ENCODE results near the gene MYH4. TPM values are rescaled to one million over a fixed set of nuclear protein-coding genes. Genes with fewer than 3 reads are reported as not detected.

MYH4 gene
- polyA plus RNA-seq (2011; rRNA removed) (not detected in 2 replicates), polyA plus RNA-seq (2017; fragmentation: RNase III; extraction: RNeasy Plus Mini Kit Qiagen cat#74134 plus additional on column Dnase treatment) (not detected in 3 replicates), polyA minus RNA-seq (2011; rRNA and poly(A)+ RNA removed) (not detected in 2 replicates)
- polyA plus RNA-seq (2012; cell fraction: cytosol; rRNA removed): not detected in 2 replicates
- polyA plus RNA-seq (2012; cell fraction: nucleus; rRNA removed): not detected in 2 replicates

DNA sequence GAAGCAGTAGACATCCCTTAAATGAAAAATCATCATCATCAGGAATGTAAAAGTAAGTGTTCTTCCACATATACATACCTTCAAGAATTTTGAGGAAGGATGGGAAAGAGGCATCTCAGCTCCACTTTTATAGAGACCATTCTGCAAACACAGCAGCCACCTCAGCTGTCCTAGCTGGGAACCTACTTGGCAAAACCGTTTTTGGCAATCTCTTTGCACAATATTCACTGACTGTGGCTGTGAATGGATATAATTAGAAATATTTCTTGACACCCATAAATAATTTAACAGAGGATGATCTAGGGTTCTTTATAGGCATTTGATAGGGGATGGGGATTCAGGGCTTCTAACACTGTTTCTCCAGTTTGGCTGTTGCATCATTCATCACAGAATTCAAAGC, at the start of gene MYH4:
MYH4 (minus strand) TSS at position 101 of the 400 bp plus-strand sequence. CDS start 2,814 bp downstream, outside the sequence.
- Histone ChIP-seq H3K4me1 (no peaks in the 10 kb centered on the region), H3K27ac (no peak within 1 kb of the TSS), H3K4me3 (no peak within 1 kb of the TSS), H3K9me3 (no peaks in the 10 kb centered on the region), H3K4me2 (no peak within 1 kb of the TSS)
- no peak for TF ChIP-seq CEBPB (IDR thresholded peaks at IDR 0.05)
- no peak for TF ChIP-seq MYC (IDR thresholded peaks at IDR 0.05; ENCODE audit: borderline replicate concordance, low read length)
- no peak for TF ChIP-seq PHF8 (IDR thresholded peaks at IDR 0.05; ENCODE audit: borderline replicate concordance, low read depth)
- ATAC-seq (no peak), DNase-seq (ENCODE audit: low read depth in 1 of 2, low spot score in 1 of 2) (no peak), FAIRE-seq (no peak)
- ChIA-PET CTCF (no interaction called here), POLR2A (no interaction called here)
- 0% methylated on average over 1 of the region's 1 CpG for WGBS (ENCODE audit: missing lambda C conversion rate)

DNA sequence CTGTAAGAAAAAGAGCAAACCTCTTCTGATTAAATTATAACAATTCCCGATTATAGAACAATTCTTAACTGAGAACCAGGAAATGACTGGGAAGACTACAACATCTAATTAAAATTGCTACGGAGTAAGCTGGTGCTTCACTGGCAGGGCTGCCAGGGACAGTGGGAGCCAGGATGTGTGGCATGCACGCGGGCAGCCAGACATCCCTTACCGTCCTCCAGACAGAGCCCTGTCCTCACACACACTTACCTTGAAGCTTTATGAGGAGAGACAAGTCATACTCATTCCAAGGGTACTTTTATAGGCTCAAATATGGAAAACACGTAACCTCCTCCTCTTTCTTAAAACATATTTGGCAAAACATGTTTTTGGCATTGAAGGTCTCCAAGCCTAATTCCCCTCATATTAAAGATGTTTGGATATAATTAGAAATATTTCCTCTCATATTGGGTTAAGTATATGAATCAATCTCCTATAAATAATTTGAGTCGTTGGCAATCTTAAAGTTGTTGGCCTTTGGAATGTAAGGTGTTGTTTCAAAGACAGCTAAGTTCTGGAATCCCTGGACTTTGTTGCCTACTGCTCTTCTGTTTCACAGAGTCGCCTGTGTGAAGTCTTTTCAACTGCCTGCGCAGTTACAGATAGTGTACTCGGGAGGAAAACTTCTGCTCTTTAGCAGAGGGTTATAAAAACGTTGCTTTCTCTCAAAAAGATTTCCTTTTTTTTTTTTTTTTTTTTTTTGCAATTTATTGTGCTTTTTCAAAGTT, 49.1 kb upstream of the MYH4 start, which contains the start of gene MYH1:
MYH1 (minus strand) TSS at position 272 of the 767 bp plus-strand sequence. CDS start 1,900 bp downstream, outside the sequence.
- no peak for FAIRE-seq

DNA sequence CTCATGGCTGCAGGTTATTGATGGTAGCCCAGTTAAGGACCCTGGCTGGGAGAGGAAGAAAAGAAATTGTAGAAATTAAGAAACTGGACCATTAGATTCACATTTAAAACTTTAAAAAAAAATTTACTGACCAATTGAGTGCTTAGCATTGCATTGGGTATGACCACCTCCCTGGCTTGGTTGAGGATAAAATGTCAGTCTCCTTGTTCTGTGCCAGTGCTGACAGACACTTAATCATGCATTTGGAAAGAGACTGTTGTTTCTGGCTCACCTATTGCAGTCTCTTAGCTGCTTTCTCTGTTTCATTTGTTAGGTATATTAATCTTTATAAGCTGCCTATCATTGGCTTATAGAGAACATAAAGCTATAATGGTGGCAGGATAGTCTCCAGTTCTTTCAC, 47.3 kb upstream of the MYH4 start:
- POLR2A ChIA-PET: no interaction called here
- H3K4me1 ChIP-seq: no peaks in the 10 kb centered on the region
- H3K27ac ChIP-seq: no peak overlapping the region
- DNase-seq (ENCODE audit: low read depth in 1 of 2, low spot score in 1 of 2) (no peak), ATAC-seq (no peak), FAIRE-seq (no peak)
- no peak for TF ChIP-seq NR3C1 (IDR thresholded peaks at IDR 0.05)
- no peak for TF ChIP-seq SMC3 (IDR thresholded peaks at IDR 0.05)
- no peak for TF ChIP-seq FOSB (CRISPR knock-in tag; IDR thresholded peaks at IDR 0.05)
- TF ChIP-seq SREBF2 (IDR thresholded peaks at IDR 0.05): no peak
- no peak for TF ChIP-seq HEYL (CRISPR knock-in tag; IDR thresholded peaks at IDR 0.05)
- TF ChIP-seq HDAC2 (IDR thresholded peaks at IDR 0.05): no peak
- TF ChIP-seq, protein P1, sequence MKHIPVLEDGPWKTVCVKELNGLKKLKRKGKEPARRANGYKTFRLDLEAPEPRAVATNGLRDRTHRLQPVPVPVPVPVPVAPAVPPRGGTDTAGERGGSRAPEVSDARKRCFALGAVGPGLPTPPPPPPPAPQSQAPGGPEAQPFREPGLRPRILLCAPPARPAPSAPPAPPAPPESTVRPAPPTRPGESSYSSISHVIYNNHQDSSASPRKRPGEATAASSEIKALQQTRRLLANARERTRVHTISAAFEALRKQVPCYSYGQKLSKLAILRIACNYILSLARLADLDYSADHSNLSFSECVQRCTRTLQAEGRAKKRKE (CRISPR knock-in tag; IDR thresholded peaks at IDR 0.05; ENCODE audit: low read depth): no peak
- TF ChIP-seq KDM5A (IDR thresholded peaks at IDR 0.05): no peak
- TF ChIP-seq FOXS1 (CRISPR knock-in tag; IDR thresholded peaks at IDR 0.05): no peak
- TF ChIP-seq ZNF302 (CRISPR knock-in tag; IDR thresholded peaks at IDR 0.05): no peak
- TF ChIP-seq CBX2 (IDR thresholded peaks at IDR 0.05; ENCODE audit: borderline replicate concordance, low read depth): no peak
- TF ChIP-seq JUN (IDR thresholded peaks at IDR 0.05): no peak
- no peak for TF ChIP-seq GATA3 (IDR thresholded peaks at IDR 0.05; ENCODE audit: borderline replicate concordance)
- no peak for TF ChIP-seq CHD4 (IDR thresholded peaks at IDR 0.05; ENCODE audit: borderline replicate concordance)
- TF ChIP-seq, protein P2, sequence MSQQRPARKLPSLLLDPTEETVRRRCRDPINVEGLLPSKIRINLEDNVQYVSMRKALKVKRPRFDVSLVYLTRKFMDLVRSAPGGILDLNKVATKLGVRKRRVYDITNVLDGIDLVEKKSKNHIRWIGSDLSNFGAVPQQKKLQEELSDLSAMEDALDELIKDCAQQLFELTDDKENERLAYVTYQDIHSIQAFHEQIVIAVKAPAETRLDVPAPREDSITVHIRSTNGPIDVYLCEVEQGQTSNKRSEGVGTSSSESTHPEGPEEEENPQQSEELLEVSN (IDR thresholded peaks at IDR 0.05; ENCODE audit: borderline replicate concordance, low read depth): no peak
- TF ChIP-seq, protein P3, sequence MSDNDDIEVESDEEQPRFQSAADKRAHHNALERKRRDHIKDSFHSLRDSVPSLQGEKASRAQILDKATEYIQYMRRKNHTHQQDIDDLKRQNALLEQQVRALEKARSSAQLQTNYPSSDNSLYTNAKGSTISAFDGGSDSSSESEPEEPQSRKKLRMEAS (IDR thresholded peaks at IDR 0.05): no peak
- TF ChIP-seq, protein P4, sequence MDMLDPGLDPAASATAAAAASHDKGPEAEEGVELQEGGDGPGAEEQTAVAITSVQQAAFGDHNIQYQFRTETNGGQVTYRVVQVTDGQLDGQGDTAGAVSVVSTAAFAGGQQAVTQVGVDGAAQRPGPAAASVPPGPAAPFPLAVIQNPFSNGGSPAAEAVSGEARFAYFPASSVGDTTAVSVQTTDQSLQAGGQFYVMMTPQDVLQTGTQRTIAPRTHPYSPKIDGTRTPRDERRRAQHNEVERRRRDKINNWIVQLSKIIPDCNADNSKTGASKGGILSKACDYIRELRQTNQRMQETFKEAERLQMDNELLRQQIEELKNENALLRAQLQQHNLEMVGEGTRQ (IDR thresholded peaks at IDR 0.05): no peak
- no peak for TF ChIP-seq HOXB5 (CRISPR knock-in tag; IDR thresholded peaks at IDR 0.05)
- CTCF ChIA-PET: no interaction called here
- H3K9me3 ChIP-seq: no peaks in the 10 kb centered on the region
- no peak overlapping the region for H3K4me2 ChIP-seq
- H3K4me3 ChIP-seq: no peak overlapping the region

More for the DNA sequence above, 49.1 kb upstream of the MYH4 start, which contains the start of gene MYH1:
- Histone ChIP-seq H3K4me3 (no peak within 1 kb of the TSS), H3K9me3 (no peaks in the 10 kb centered on the region), H3K4me2 (no peak within 1 kb of the TSS), H3K4me1 (no peaks in the 10 kb centered on the region), H3K27ac (no peak within 1 kb of the TSS)
- 18% methylated on average over 11 of the region's 11 CpGs for WGBS (ENCODE audit: missing lambda C conversion rate)
- CTCF ChIA-PET: interaction anchor here (0.7 kb wide), 1 partner anchor 1121 kb away, joined by 4 read pairs; no protein-coding TSS in a partner anchor
- DNase-seq (ENCODE audit: low read depth in 1 of 2, low spot score in 1 of 2): no peak
- no peak for ATAC-seq
- POLR2A ChIA-PET: no interaction called here
- TF ChIP-seq, protein P3 (IDR thresholded peaks at IDR 0.05): no peak
- TF ChIP-seq, protein P5, sequence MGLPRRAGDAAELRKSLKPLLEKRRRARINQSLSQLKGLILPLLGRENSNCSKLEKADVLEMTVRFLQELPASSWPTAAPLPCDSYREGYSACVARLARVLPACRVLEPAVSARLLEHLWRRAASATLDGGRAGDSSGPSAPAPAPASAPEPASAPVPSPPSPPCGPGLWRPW (IDR thresholded peaks at IDR 0.05): no peak
